ENCODE results near the gene JDP2. TPM values are rescaled to one million over a fixed set of nuclear protein-coding genes. Genes with fewer than 3 reads are reported as not detected.

JDP2 gene
- total RNA-seq (2022; extraction: Qiagen RNA extraction; ENCODE audit: low read depth): 15.7 to 25.3 TPM (median 22.0 TPM) in 5 replicates

GRCh38 chr14:75427482-75428229 lies at the start of gene JDP2:
Gene JDP2, plus strand, starts transcription at chr14:75428022. Its CDS starts 9,899 bp downstream, at chr14:75437921.

GRCh38 chr14:75522224-75522982 lies 94.6 kb downstream of the JDP2 start, which contains the start of gene BATF:
Gene BATF, plus strand, starts transcription at chr14:75522469. Its CDS starts 214 bp downstream, at chr14:75522683.

Other genes starting within 250 kb of the JDP2 start
- 5.8 to 8.9 TPM (median 8.2 TPM) in 5 replicates for gene FOS, start 149.2 kb upstream of the JDP2 start, total RNA-seq (2022; extraction: Qiagen RNA extraction; ENCODE audit: low read depth)
- not detected in 5 replicates for gene BATF, start 94.4 kb downstream of the JDP2 start, total RNA-seq (2022; extraction: Qiagen RNA extraction; ENCODE audit: low read depth)
- 2.1 to 3.5 TPM (median 2.3 TPM) in 5 replicates for gene FLVCR2, start 150.6 kb downstream of the JDP2 start, total RNA-seq (2022; extraction: Qiagen RNA extraction; ENCODE audit: low read depth)
- gene ERG28, start 232.9 kb downstream of the JDP2 start, total RNA-seq (2022; extraction: Qiagen RNA extraction; ENCODE audit: low read depth): 12.3 to 16.3 TPM (median 15.1 TPM) in 5 replicates
- 10.3 to 14.3 TPM (median 14.0 TPM) in 5 replicates for gene TTLL5, start 233.2 kb downstream of the JDP2 start, total RNA-seq (2022; extraction: Qiagen RNA extraction; ENCODE audit: low read depth)